Fibroblast of skin of scalp (primary cell): Measurements from ENCODE around the gene PCARE.

Experiments
- DNase-seq: peaks from one replicate; pipeline ENCODE4 v3.0.0-alpha.2; 2013

Gene PCARE

GRCh38 chr2:29063056-29063455 lies 11.3 kb downstream of the PCARE start:
- no peak for DNase-seq

- DNase-seq: no peak
Observed at GRCh38 chr2:29062371-29062770, 12.0 kb downstream of the PCARE start.

- DNase-seq: no peak
Observed at GRCh38 chr2:29061616-29062015, 12.7 kb downstream of the PCARE start.

- no peak for DNase-seq
Observed at GRCh38 chr2:29061176-29061575, 13.1 kb downstream of the PCARE start.

GRCh38 chr2:29060441-29060840 lies 13.9 kb downstream of the PCARE start:
- no peak for DNase-seq

GRCh38 chr2:29059624-29060023 lies 14.7 kb downstream of the PCARE start:
- DNase-seq: no peak

- DNase-seq: no peak
Observed at GRCh38 chr2:29057006-29057405, 17.3 kb downstream of the PCARE start.

- DNase-seq: no peak
Observed at GRCh38 chr2:29056452-29056851, 17.9 kb downstream of the PCARE start.

GRCh38 chr2:29055601-29056000 lies 18.7 kb downstream of the PCARE start:
- no peak for DNase-seq

GRCh38 chr2:29054430-29054829 lies 19.9 kb downstream of the PCARE start:
- no peak for DNase-seq

GRCh38 chr2:29053670-29054400 lies 20.5 kb downstream of the PCARE start:
- DNase-seq: no peak

- no peak for DNase-seq
Observed at GRCh38 chr2:29053223-29053622, 21.1 kb downstream of the PCARE start.

GRCh38 chr2:29052807-29053206 lies 21.5 kb downstream of the PCARE start:
- no peak for DNase-seq

- no peak for DNase-seq
Observed at GRCh38 chr2:29051730-29052129, 22.6 kb downstream of the PCARE start.

GRCh38 chr2:29050591-29050990 lies 23.7 kb downstream of the PCARE start:
- DNase-seq: no peak

- no peak for DNase-seq
Observed at GRCh38 chr2:29047083-29047845, 27.1 kb downstream of the PCARE start.

- no peak for DNase-seq
Observed at GRCh38 chr2:29046321-29046720, 28.0 kb downstream of the PCARE start.

- no peak for DNase-seq
Observed at GRCh38 chr2:29044459-29044858, 29.9 kb downstream of the PCARE start.

- DNase-seq: peak; percentile 40
Observed at GRCh38 chr2:29042561-29043075, 31.7 kb downstream of the PCARE start.

GRCh38 chr2:29041161-29041660 lies 33.1 kb downstream of the PCARE start:
- no peak for DNase-seq

GRCh38 chr2:29040552-29040951 lies 33.8 kb downstream of the PCARE start:
- DNase-seq: no peak

GRCh38 chr2:29039718-29040480 lies 34.4 kb downstream of the PCARE start:
- DNase-seq: no peak
